Right lobe of liver (tissue), 6 donors: ENCODE results near the gene GPR142. TPM values are rescaled to one million over a fixed set of nuclear protein-coding genes. Genes with fewer than 3 reads are reported as not detected.

Experiments used
- ATAC-seq, 4 donors: fragments of 200-7000 bp; cut with Tn5 transposase; one replicate each; pipeline ENCODE4 v1.9.1; 2020; ENCODE audit warnings: mild to moderate bottlenecking in 4 of 4, moderate library complexity in 4 of 4
- DNase-seq, 3 donors: peaks; one replicate each; pipeline ENCODE4 v3.0.0-alpha.2; 2020
- H3K27ac ChIP-seq, 3 donors: fragments of 200-600 bp; one replicate each; pipeline ENCODE4 v1.8.0; 2022
- H3K27me3 ChIP-seq, 2 donors: fragments of 200-600 bp; one replicate each; pipeline ENCODE4 v1.8.0; 2022
- H3K36me3 ChIP-seq, 4 donors: fragments of 200-600 bp; sonication (generic) in 1 of 4; one replicate each; pipeline versions ENCODE4 v1.5.1 to v1.8.0; 2017 to 2022; ENCODE audit warnings: control low read depth in 1 of 4
- H3K4me1 ChIP-seq, 4 donors: fragments of 200-600 bp; sonication (generic) in 1 of 4; one replicate each; pipeline versions ENCODE4 v1.5.1 to v1.8.0; 2017 to 2022; ENCODE audit warnings: control low read depth in 1 of 4
- H3K4me3 ChIP-seq, 3 donors: fragments of 200-600 bp; one replicate each; pipeline ENCODE4 v1.8.0; 2022
- H3K9me3 ChIP-seq, 4 donors: fragments of 200-600 bp; sonication (generic) in 1 of 4; one replicate each; pipeline versions ENCODE4 v1.5.1 to v1.8.0; 2017 to 2022; ENCODE audit warnings: control low read depth in 1 of 4
- POLR2A ChIP-seq: fragments of 450-650 bp; IDR thresholded peaks from one replicate; pipeline ENCODE4 v1.6.1; 2017; ENCODE audit warnings: antibody characterized with exemption, mild to moderate bottlenecking
- WGBS: methylation state at CpG from one replicate; pipeline ENCODE4 v1.1.6; 2018; ENCODE audit warnings: low coverage, low lambda C conversion rate; ENCODE audit not compliant: insufficient coverage; ENCODE audit errors: missing lambda C conversion rate; 5-methylcytosine and 5-hydroxymethylcytosine counted together
- intact Hi-C, 2 donors: fragments of 100-400 bp; cut with DNase I; formaldehyde crosslinking; loops; one replicate each; pipeline versions ENCODE4 v1.11.2 to v1.14.1; 2022
- total RNA-seq, 6 experiments: library from RNA; depleted of rRNA in 2 of 6; stranded (reverse); fragments of >200 nt in 2 of 6; fragmentation: NEBNext Ultra II Directional in 3 of 6; extraction: Animal tissue kit (Norgen Biotek cat#: 25700) in 3 of 6; gene quantifications; one replicate each; pipeline versions ENCODE4 v1.1.0 to v1.2.4, GENCODE V29; 2016 to 2023
- TF ChIP-seq, protein P1 (sequence below), 4 donors: fragments of 200-600 bp in 3 of 4; fragments of 450-650 bp in 1 of 4; IDR thresholded peaks; one replicate each; pipeline versions ENCODE4 v1.5.1 to v1.8.0; 2016 to 2022; ENCODE audit warnings: antibody characterized with exemption in 4 of 4, mild to moderate bottlenecking in 2 of 4
- donor health status: DM: no; HTN: yes; CAD: no.
- donor health status: DM: no; HTN: no; CAD: no.
- donor health status: DM: no; HTN: no; CAD: no.
- donor health status: DM: no; HTN: yes; CAD: no.
- donor health status: DM: no; HTN: yes; CAD: no.

GPR142 gene
- total RNA-seq, 6 experiments from 2014 or later = 0.24 TPM; not detected in 5

DNA sequence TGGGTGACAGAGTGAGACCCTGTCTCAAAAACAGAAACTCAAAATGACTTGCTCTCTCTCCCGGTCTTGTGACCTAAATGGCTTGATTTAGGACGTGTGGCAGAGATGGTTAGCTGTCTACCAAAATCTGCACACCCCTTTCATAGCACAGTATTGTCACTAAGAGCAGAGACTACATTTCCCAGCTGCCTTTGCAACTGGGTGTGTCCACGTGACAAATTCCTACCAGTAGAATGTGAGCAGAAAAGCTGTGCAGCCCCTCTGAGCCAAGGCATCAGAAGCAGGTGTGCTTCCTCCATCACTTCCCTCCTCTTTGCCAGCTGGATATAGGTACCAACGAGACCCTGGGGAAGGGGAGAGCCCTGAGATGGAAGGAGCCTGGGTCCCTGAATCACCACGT, 25.5 kb downstream of the GPR142 start:
- DNase-seq (no peak), ATAC-seq (no peak)
- Histone ChIP-seq H3K4me3 (no peak overlapping the region), H3K27me3 (no peaks in the 10 kb centered on the region), H3K4me1 (peaks cover 0 to 5% (median 0%) of the 10 kb centered on the region in 4 donors), H3K27ac (no peak overlapping the region), H3K36me3 (no peaks in the 10 kb centered on the region), H3K9me3 (no peaks in the 10 kb centered on the region)
- 34% methylated on average over 2 of the region's 5 CpGs for WGBS
- no peak for TF ChIP-seq POLR2A
- TF ChIP-seq, protein P1, sequence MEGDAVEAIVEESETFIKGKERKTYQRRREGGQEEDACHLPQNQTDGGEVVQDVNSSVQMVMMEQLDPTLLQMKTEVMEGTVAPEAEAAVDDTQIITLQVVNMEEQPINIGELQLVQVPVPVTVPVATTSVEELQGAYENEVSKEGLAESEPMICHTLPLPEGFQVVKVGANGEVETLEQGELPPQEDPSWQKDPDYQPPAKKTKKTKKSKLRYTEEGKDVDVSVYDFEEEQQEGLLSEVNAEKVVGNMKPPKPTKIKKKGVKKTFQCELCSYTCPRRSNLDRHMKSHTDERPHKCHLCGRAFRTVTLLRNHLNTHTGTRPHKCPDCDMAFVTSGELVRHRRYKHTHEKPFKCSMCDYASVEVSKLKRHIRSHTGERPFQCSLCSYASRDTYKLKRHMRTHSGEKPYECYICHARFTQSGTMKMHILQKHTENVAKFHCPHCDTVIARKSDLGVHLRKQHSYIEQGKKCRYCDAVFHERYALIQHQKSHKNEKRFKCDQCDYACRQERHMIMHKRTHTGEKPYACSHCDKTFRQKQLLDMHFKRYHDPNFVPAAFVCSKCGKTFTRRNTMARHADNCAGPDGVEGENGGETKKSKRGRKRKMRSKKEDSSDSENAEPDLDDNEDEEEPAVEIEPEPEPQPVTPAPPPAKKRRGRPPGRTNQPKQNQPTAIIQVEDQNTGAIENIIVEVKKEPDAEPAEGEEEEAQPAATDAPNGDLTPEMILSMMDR (IDR thresholded peaks at IDR 0.05) = no peak
- intact Hi-C loops = no loop called here

DNA sequence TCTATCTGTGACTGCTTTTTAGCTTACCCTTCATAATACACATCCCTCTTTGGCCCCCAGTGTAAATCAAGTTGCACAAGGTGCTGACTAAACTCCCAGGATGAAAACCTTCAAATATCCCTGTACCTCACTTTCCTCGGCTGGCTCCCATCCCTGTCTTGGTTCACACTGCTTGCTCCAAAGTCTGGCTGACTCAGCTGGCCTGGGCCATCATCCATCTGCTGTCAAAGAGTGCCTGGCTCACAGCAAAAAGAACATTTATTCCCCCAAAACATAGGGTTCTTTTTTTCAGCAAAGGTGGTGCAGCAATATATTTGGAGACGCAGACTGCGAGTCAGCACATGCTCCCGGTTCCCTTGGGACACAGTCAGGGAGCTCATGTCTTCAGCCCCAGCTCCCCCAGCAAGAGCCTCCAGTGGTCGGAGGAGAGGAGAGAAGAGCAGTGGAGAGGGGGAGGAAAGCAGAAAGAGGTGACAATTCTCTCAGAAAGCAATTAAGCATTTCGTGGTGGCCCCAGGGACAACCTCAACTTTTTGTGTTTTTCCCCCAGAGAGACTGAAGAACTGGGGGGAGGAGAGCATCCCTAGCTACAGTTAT, 26.1 kb downstream of the GPR142 start:
- DNase-seq (no peak), ATAC-seq (no peak)
- 76% methylated on average over 3 of the region's 6 CpGs for WGBS
- Histone ChIP-seq H3K36me3 (no peaks in the 10 kb centered on the region), H3K9me3 (no peaks in the 10 kb centered on the region), H3K4me3 (no peak overlapping the region), H3K27me3 (no peaks in the 10 kb centered on the region), H3K4me1 (peaks cover 0 to 5% (median 0%) of the 10 kb centered on the region in 4 donors), H3K27ac (no peak overlapping the region)
- TF ChIP-seq POLR2A = no peak
- TF ChIP-seq, protein P1 (IDR thresholded peaks at IDR 0.05) = no peak
- intact Hi-C loops = no loop called here

DNA sequence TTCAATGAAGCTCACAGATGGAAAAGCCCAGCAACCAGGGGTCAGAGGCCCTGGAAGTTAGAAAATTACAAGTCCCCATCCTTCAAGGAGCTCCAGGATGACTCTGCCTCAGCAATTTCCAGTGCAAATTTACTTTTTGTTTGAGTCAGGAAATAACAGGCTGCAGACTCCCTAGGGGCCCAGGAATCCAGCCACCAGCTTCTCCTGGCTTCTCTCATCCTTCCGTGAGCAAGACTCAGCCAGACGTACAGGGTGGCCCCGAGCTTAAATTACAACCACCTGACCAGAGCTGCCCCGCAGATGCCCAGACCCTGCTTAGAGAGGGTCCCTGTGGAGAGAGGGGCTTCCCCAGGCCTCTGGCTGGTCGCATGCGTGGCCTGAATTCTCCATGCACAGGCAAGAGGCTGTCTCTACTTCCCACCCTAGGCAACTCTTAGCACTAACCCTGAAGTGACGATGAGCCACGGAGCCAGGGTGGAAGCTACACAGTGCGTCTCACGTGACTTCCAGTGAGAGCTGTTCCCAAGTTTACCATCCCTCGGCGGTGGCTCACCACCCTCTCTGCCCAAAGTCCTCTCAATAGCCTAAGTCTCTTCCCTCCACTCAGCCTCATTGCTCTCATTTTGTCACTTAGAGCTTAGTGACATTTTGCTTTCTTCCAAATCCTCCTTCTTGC, 27.1 kb downstream of the GPR142 start:
- ATAC-seq = no peak
- no peak for DNase-seq
- Histone ChIP-seq H3K4me3 (no peak overlapping the region), H3K27ac (no peak overlapping the region), H3K9me3 (no peaks in the 10 kb centered on the region), H3K27me3 (no peaks in the 10 kb centered on the region), H3K4me1 (peaks cover 0 to 5% (median 0%) of the 10 kb centered on the region in 4 donors), H3K36me3 (no peaks in the 10 kb centered on the region)
- no CpG with 5 or more reads among the region's 12 CpGs for WGBS
- TF ChIP-seq POLR2A = no peak
- TF ChIP-seq, protein P1 (IDR thresholded peaks at IDR 0.05) = no peak
- intact Hi-C loops = no loop called here

DNA sequence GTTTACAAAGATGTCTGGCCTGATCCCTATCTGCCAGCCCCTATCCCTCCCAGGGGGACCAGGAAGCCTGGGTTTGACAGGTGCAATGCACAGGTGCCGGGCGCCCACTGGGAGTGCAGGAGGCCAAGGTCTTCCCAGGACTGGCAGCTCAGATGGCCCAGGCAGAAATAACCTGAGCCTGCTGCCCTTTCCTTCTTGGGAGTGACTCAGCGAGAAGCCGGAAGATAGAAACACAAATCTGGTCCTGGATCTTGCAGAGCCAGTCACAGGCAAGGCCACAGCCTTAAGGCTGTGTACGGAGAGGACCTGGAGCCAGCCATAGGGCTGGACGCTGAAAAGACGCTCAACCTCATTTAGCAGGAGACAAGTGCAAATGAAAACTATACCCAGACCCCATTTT, 27.7 kb downstream of the GPR142 start:
- no peak for ATAC-seq
- Histone ChIP-seq H3K27me3 (no peaks in the 10 kb centered on the region), H3K9me3 (no peaks in the 10 kb centered on the region), H3K36me3 (no peaks in the 10 kb centered on the region), H3K4me3 (no peak overlapping the region), H3K27ac (no peak overlapping the region), H3K4me1 (peaks cover 0 to 5% (median 0%) of the 10 kb centered on the region in 4 donors)
- WGBS = 100% methylated on average over 2 of the region's 7 CpGs
- intact Hi-C loops = no loop called here
- TF ChIP-seq POLR2A = no peak
- TF ChIP-seq, protein P1 (IDR thresholded peaks at IDR 0.05) = no peak
- DNase-seq = no peak
